Mucosa of rectum (tissue), 2 donors: Measurements from ENCODE around the gene COLEC12.

Source experiments
- H3K27ac ChIP-seq, 2 donors: one replicate each; pipeline ENCODE4 v1.7.0; 2013; ENCODE audit warnings: inconsistent platforms in 2 of 2, low read depth in 2 of 2, low read length in 2 of 2
- H3K27me3 ChIP-seq, 2 donors: one replicate each; pipeline ENCODE4 v1.7.0; 2013; ENCODE audit warnings: low read length in 2 of 2; ENCODE audit not compliant: control insufficient read depth in 2 of 2, insufficient read depth in 2 of 2
- H3K36me3 ChIP-seq, 2 donors: one replicate each; pipeline ENCODE4 v1.7.0; 2013; ENCODE audit warnings: low read length in 2 of 2; ENCODE audit not compliant: control insufficient read depth in 2 of 2, insufficient read depth in 2 of 2
- H3K4me1 ChIP-seq, 2 donors: one replicate each; pipeline ENCODE4 v1.7.0; 2013; ENCODE audit warnings: low read length in 2 of 2, mild to moderate bottlenecking in 1 of 2; ENCODE audit not compliant: control insufficient read depth in 2 of 2, insufficient read depth in 2 of 2
- H3K4me3 ChIP-seq, 2 donors: one replicate each; pipeline ENCODE4 v1.7.0; 2013; ENCODE audit warnings: low read length in 2 of 2
- H3K9ac ChIP-seq, 2 donors: one replicate each; pipeline ENCODE4 v1.7.0; 2013; ENCODE audit warnings: low read length in 2 of 2, low read depth in 1 of 2, mild to moderate bottlenecking in 1 of 2
- H3K9me3 ChIP-seq, 2 donors: one replicate each; pipeline ENCODE4 v1.7.0; 2013; ENCODE audit warnings: low read length in 2 of 2; ENCODE audit not compliant: control insufficient read depth in 2 of 2
- donor health status: healthy.
- donor health status: Normal muscosa, but diverticular disease.

Gene COLEC12

DNA sequence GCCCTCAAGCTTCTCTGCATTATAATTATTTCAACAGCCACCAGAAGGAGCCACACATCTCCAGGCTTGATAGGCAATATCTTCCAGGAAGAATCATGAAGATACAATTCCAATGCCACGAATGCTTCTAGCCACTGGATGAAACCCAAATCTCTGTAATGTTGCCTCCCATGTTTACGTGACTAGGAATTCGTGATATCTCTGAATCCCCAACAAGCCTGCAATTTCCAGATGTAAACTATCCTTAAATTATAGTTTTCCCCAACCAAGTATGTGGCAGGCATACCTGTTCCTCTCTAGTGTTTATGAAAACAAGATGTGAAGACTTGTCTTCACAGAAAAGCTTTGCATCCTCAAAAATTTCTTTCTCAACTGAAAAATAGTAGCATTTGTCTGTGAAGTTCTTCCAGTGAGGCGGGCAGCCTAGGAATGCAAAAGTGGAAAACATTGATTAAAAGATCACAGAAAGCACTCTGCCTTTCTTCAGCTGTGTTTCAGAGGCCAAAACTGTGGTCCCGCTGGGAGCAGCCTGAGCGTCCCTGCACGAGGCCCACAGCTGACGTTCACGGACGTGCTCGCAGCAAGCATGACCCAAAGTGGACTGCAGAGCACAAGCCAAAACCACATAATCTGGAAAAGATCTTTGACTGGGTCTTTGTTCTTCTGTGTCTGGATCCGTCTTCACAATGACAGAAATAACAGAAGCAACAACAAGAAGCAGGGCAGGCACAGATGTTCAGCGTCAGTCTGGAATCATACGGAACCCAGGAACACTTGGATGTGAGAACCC, 167.6 kb downstream of the COLEC12 start:
- H3K4me3 ChIP-seq, result no peak overlapping the region
- no peaks in the 10 kb centered on the region for H3K36me3 ChIP-seq
- no peaks in the 10 kb centered on the region for H3K9me3 ChIP-seq
- no peak overlapping the region for H3K9ac ChIP-seq
- H3K4me1 ChIP-seq, result peaks cover 0 to 3% of the 10 kb centered on the region in 2 donors
- no peaks in the 10 kb centered on the region for H3K27me3 ChIP-seq
- no peak overlapping the region for H3K27ac ChIP-seq

DNA sequence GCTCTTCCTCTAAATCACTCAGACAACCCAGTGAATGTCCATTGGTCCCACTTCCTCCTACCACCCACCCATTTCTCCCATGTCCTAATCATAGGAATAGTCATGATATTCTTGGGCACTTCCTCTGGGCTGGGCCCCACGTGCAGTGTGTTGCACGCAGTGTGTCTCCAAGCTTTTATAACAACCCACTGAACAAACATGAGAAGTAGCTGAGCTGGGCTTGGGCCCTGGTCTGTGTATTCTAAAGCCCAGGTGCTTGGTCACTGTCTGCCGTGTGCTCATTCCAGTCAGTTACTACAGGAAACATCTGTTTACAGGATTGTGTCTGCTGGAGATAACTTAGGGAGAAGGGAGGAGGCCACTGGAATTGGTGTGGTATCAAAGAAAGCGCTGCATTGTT, 168.5 kb downstream of the COLEC12 start:
- Histone ChIP-seq H3K9me3 (no peaks in the 10 kb centered on the region), H3K4me1 (peaks cover 0 to 3% of the 10 kb centered on the region in 2 donors), H3K9ac (no peak overlapping the region), H3K4me3 (no peak overlapping the region), H3K36me3 (no peaks in the 10 kb centered on the region), H3K27ac (no peak overlapping the region), H3K27me3 (no peaks in the 10 kb centered on the region)

DNA sequence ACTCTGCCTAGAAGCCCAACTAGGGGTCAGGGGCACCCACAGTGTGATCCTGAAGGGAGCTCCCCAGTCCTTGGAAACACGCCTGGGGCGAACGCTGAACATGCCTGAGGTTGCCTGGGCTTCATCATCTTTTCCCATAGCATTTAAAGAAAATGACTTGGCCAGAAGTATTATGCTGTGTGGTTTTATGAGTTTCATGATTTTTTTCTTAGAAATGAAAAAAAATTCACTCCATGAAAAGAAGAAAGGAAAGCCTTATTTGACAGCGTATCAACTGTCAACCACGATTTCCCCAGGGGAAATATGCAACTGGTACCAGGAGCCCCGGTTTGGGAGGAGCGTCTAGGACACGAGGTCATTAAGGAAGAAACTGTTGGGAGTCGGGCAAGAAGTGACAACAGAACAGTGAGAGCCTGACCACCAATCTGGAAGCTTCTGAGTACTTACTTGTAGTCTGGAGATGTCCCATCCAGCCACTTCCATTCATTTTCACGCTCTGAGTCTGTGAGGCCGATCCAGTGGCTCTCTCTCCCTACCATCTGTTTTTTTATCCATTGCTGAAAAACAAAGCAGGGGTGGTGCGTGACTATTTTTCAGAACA, 169.2 kb downstream of the COLEC12 start:
- H3K9ac ChIP-seq, result no peak overlapping the region
- no peak overlapping the region for H3K27ac ChIP-seq
- H3K4me3 ChIP-seq, result no peak overlapping the region
- no peaks in the 10 kb centered on the region for H3K27me3 ChIP-seq
- H3K36me3 ChIP-seq, result no peaks in the 10 kb centered on the region
- peaks cover 0 to 3% of the 10 kb centered on the region in 2 donors for H3K4me1 ChIP-seq
- no peaks in the 10 kb centered on the region for H3K9me3 ChIP-seq

DNA sequence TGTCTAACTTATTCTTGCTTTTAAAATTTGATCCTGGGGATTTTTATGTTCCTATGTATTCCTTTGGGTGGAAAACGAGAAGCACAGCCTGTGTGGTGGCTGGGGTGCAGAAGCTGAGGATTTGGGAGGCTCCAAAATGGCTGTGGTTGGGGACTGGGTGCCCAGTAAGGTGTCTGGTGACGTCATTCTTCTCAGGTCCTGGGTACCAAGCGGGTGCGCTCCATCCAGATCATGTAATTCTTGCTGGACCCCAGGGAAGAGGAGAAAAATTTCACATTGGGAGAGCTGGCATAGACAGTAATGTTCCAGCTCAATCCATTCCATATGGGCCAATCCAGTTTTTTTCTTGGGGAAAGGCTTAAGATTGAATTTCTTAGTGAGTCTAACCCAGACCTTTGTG, 171.6 kb downstream of the COLEC12 start:
- Histone ChIP-seq H3K9me3 (no peaks in the 10 kb centered on the region), H3K27ac (no peak overlapping the region), H3K4me3 (no peak overlapping the region), H3K9ac (no peak overlapping the region), H3K27me3 (no peaks in the 10 kb centered on the region), H3K4me1 (peaks cover 0 to 3% of the 10 kb centered on the region in 2 donors), H3K36me3 (no peaks in the 10 kb centered on the region)

DNA sequence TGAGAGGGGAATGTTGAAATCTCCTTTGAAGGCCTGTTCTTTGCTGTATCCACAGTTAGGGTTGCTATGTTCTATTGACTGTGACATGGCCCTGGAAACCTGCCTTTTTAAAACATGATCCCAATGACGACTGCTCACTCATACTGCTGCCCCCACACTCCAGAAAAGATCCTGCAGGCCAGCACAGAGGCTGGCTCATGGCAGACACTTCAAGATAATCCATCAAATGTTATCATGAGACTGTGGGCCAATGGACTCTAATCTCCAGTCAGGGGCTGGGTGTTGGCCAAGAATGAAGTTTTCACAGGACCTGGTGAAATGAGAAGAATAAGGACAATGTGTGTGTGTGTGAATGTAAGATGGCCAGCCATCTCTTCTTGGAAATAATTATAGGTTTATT, 173.7 kb downstream of the COLEC12 start:
- H3K9me3 ChIP-seq, result no peaks in the 10 kb centered on the region
- H3K27me3 ChIP-seq, result no peaks in the 10 kb centered on the region
- no peak overlapping the region for H3K9ac ChIP-seq
- H3K36me3 ChIP-seq, result no peaks in the 10 kb centered on the region
- H3K4me3 ChIP-seq, result no peak overlapping the region
- no peak overlapping the region for H3K27ac ChIP-seq
- peaks cover 0 to 3% of the 10 kb centered on the region in 2 donors for H3K4me1 ChIP-seq

DNA sequence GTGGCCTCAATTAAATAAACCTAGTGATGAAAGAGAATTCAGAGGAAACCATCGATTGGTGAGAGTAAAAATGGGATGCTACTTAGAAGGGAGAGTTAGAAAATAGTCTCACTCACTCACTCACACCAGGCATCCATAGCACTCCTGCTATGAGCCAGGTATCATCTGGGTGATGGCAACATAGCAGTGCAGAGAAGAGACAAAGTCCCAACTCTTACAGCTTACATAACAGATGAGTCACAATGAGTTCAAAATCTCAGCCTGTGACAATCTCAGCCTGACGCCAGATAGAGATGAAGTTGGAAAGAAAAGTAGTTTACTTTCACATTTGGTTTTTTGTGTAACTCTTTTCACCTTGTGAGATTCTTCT, 177.3 kb downstream of the COLEC12 start:
- Histone ChIP-seq H3K27me3 (no peaks in the 10 kb centered on the region), H3K27ac (no peak overlapping the region), H3K4me1 (peaks cover 0 to 3% of the 10 kb centered on the region in 2 donors), H3K9ac (no peak overlapping the region), H3K36me3 (no peaks in the 10 kb centered on the region), H3K4me3 (no peak overlapping the region), H3K9me3 (no peaks in the 10 kb centered on the region)

DNA sequence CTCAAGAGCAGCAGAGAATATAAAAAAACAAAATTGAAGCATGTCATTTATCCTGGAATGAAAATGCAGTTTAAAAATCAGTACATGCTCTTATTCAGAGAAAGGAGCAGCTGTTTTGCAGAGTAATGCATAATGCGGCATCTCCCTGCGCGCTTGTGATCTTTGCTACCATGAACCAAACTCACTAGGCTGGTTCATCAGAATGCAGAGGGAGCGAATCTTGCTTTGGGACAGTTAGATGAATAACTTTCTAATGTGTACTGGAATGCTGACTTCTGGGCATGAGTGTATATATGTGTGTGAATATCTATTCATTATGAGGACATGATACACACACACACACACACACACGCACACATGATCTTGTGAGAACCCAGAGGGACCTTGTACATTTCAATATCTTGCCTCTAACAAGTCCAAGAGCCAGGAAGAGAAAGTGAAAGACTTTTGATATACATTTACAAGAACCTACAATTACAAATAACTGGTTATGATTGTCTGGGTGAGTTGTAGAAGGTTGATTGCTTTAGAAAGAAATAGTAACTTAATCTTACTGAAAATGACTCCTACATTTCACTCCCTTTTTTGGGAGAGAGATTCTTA, 178.5 kb downstream of the COLEC12 start:
- H3K4me1 ChIP-seq, result peaks cover 0 to 3% of the 10 kb centered on the region in 2 donors
- H3K27ac ChIP-seq, result no peak overlapping the region
- H3K9me3 ChIP-seq, result no peaks in the 10 kb centered on the region
- no peaks in the 10 kb centered on the region for H3K36me3 ChIP-seq
- no peak overlapping the region for H3K4me3 ChIP-seq
- no peak overlapping the region for H3K9ac ChIP-seq
- no peaks in the 10 kb centered on the region for H3K27me3 ChIP-seq

DNA sequence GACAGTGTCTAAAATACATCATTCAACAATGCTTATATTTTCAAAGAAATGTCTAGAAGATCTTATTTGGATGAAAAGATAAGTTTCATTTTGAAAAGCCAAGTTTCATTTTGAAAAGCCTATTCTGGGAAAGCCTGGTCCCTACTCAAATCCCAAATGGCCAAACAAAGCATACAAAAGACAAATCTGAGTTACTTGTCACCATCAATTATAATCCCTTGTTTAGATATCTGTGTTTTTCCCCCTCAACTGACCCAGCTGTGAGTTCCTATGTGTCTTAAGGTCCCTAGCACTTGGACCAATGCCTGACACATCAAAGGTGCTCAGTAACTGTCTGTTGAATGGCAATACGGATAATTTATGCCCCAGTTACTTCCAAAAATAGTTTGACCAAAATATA, 180.3 kb downstream of the COLEC12 start:
- H3K9ac ChIP-seq, result no peak overlapping the region
- H3K4me1 ChIP-seq, result peaks cover 0 to 3% of the 10 kb centered on the region in 2 donors
- H3K9me3 ChIP-seq, result no peaks in the 10 kb centered on the region
- H3K4me3 ChIP-seq, result no peak overlapping the region
- H3K27me3 ChIP-seq, result no peaks in the 10 kb centered on the region
- no peak overlapping the region for H3K27ac ChIP-seq
- no peaks in the 10 kb centered on the region for H3K36me3 ChIP-seq

DNA sequence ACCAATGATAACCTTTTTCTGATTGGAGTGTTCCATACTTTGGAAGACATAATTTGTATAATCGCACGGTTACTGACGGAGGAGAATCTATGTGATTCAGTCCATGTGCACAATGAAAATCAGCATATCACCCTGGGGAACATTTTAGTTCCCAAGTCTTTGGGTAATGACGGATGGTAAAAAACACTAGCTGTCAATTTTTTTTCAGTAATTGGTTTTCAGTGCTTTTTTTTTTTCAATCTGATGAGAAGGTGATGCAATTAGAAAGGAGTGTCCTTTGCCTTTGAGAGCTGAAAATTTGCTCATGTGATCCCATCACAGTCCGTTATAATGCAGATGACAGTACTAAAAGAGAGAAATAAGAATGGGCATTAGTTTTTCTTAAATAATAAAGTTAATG, 180.8 kb downstream of the COLEC12 start:
- Histone ChIP-seq H3K9ac (no peak overlapping the region), H3K27me3 (no peaks in the 10 kb centered on the region), H3K36me3 (no peaks in the 10 kb centered on the region)

DNA sequence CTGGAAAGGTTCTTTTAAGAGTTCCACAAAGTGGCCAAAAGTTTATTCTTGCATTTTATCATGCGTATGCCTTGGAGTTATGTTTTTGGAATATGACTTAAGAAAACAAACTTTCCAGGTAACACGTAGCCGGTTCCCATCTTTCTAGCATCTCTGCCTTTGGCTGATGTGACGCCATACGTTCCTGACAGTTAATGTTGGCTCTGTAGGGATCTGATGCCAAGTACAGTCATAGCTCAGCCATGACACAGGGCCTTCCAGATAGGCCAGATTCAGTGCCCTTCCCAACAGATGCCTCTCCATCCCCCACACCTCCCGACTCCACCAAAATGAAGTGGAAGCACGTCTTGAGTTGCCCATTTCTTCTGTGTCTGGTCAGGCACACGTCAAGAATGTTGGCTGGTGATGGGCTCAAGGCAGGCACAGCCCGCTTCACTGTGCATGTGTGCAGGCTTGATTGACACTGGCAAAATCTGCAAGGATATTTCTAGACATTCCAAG, 181.7 kb downstream of the COLEC12 start:
- Histone ChIP-seq H3K9ac (no peak overlapping the region), H3K4me3 (no peak overlapping the region), H3K27me3 (no peaks in the 10 kb centered on the region), H3K9me3 (no peaks in the 10 kb centered on the region), H3K36me3 (no peaks in the 10 kb centered on the region), H3K27ac (no peak overlapping the region), H3K4me1 (peaks cover 0 to 3% of the 10 kb centered on the region in 2 donors)

More for the DNA sequence above, 180.8 kb downstream of the COLEC12 start:
- H3K4me3 ChIP-seq, result no peak overlapping the region
- H3K27ac ChIP-seq, result no peak overlapping the region
- H3K4me1 ChIP-seq, result peaks cover 0 to 3% of the 10 kb centered on the region in 2 donors
- H3K9me3 ChIP-seq, result no peaks in the 10 kb centered on the region
